GM12878 (cell line): ENCODE results near the gene EEF2K. TPM values are rescaled to one million over a fixed set of nuclear protein-coding genes. Genes with fewer than 3 reads are reported as not detected.

ENCODE experiments used
- E4F1 ChIP-seq: fragments of 450-650 bp; IDR thresholded peaks from 2 replicates; pipeline ENCODE4 v1.6.1; 2018; ENCODE audit warnings: borderline replicate concordance, mild to moderate bottlenecking; ENCODE audit not compliant: partially characterized antibody
- EZH2 ChIP-seq: IDR thresholded peaks from 2 replicates; pipeline ENCODE4 v1.6.1; 2012; ENCODE audit warnings: low read depth, mild to moderate bottlenecking, control low read depth, inconsistent platforms, low read length, borderline replicate concordance; ENCODE audit not compliant: control insufficient read depth
- HDGF ChIP-seq: fragments of 450-650 bp; IDR thresholded peaks from 2 replicates; pipeline ENCODE4 v1.6.1; 2016; ENCODE audit warnings: antibody characterized with exemption
- HSF1 ChIP-seq: fragments of 150-350 bp; IDR thresholded peaks from 2 replicates; pipeline ENCODE4 v1.6.1; 2014; ENCODE audit warnings: mild to moderate bottlenecking, low read depth, low read length
- IRF4 ChIP-seq: IDR thresholded peaks from 2 replicates; pipeline ENCODE4 v1.6.1; 2011; ENCODE audit warnings: low read depth, low read length
- JUNB ChIP-seq: IDR thresholded peaks from 2 replicates; pipeline ENCODE4 v1.6.1; 2016; ENCODE audit warnings: antibody characterized with exemption, mild to moderate bottlenecking
- KAT2A ChIP-seq: conservative IDR thresholded peaks from 2 replicates; pipeline ENCODE4 v1.6.1; 2011; ENCODE audit warnings: low read depth, low read length; ENCODE audit not compliant: control insufficient read depth
- NFYB ChIP-seq: IDR thresholded peaks from 2 replicates; pipeline ENCODE4 v1.6.1; 2011; ENCODE audit warnings: low read depth, mild to moderate bottlenecking, low read length, improper control_type of control experiment, moderate library complexity; ENCODE audit not compliant: insufficient read depth
- RB1 ChIP-seq: fragments of 450-650 bp; formaldehyde crosslinking; IDR thresholded peaks from 2 replicates; pipeline ENCODE4 v1.6.1; 2017; ENCODE audit warnings: mild to moderate bottlenecking, borderline replicate concordance
- RELA ChIP-seq: fragments of 450-650 bp; IDR thresholded peaks from 2 replicates; pipeline ENCODE4 v1.8.0; 2014; ENCODE audit warnings: borderline replicate concordance; ENCODE audit not compliant: partially characterized antibody
- SMAD5 ChIP-seq: IDR thresholded peaks from 2 replicates; pipeline ENCODE4 v1.6.1; 2016; ENCODE audit warnings: antibody characterized with exemption, low read depth
- TAF1 ChIP-seq: IDR thresholded peaks from 2 replicates; pipeline ENCODE4 v1.6.1; 2011; ENCODE audit warnings: mild to moderate bottlenecking, low read depth, low read length, borderline replicate concordance
- TBL1XR1 ChIP-seq: IDR thresholded peaks from 2 replicates; pipeline ENCODE4 v1.6.1; 2012; ENCODE audit warnings: low read depth, low read length, improper control_type of control experiment
- ZNF384 ChIP-seq: IDR thresholded peaks from 2 replicates; pipeline ENCODE4 v1.6.1; 2012; ENCODE audit warnings: low read depth, mild to moderate bottlenecking, low read length, improper control_type of control experiment, borderline replicate concordance
- ZZZ3 ChIP-seq: IDR thresholded peaks from 2 replicates; pipeline ENCODE4 v1.6.1; 2011; ENCODE audit warnings: low read depth; ENCODE audit not compliant: control insufficient read depth, insufficient read length
- polyA plus RNA-seq, 11 experiments: library from polyadenylated mRNA; depleted of rRNA in 4 of 11; unstranded in 6 of 11; stranded (reverse) in 5 of 11; fragments of >200 nt; fragmentation: Nextera tagmentation in 4 of 11; fragmentation: Illumina TruSeq in 1 of 11; extraction: Ambion mirVana in 4 of 11; extraction: Trizol in 1 of 11; gene quantifications; 1 replicate in 1 of 11; 2 replicates in 10 of 11; pipeline versions ENCODE4 v1.2.1 to v1.2.3, GENCODE V29; 2011 to 2016; ENCODE audit warnings: inconsistent platforms in 2 of 11, missing spikeins in 2 of 11, low read depth in 1 of 11
- total RNA-seq, 4 experiments: library from RNA; depleted of rRNA in 3 of 4; stranded (reverse); fragments of >200 nt in 3 of 4; fragmentation: Illumina TruSeq in 1 of 4; extraction: Trizol in 1 of 4; gene quantifications; 2 replicates each; pipeline versions ENCODE4 v1.2.1 to v1.2.3, GENCODE V29; 2013 to 2021
- TF ChIP-seq, protein P1 (sequence below): fragments of 450-650 bp; formaldehyde crosslinking; IDR thresholded peaks from 2 replicates; pipeline ENCODE4 v1.5.0; 2022; ENCODE audit warnings: mild to moderate bottlenecking, missing genetic modification characterization
- TF ChIP-seq, protein P2 (sequence below): fragments of 450-650 bp; IDR thresholded peaks from 2 replicates; pipeline ENCODE4 v1.6.1; 2017; ENCODE audit warnings: mild to moderate bottlenecking, low read depth, inconsistent platforms; ENCODE audit not compliant: poor library complexity, severe bottlenecking

Gene EEF2K
- total and polyA plus RNA-seq, 10 of the 15 experiments (the other 5 are each of a cell fraction or from before 2014, with no cell fraction given) = 2.0 to 29.6 (median 12.2) TPM

DNA sequence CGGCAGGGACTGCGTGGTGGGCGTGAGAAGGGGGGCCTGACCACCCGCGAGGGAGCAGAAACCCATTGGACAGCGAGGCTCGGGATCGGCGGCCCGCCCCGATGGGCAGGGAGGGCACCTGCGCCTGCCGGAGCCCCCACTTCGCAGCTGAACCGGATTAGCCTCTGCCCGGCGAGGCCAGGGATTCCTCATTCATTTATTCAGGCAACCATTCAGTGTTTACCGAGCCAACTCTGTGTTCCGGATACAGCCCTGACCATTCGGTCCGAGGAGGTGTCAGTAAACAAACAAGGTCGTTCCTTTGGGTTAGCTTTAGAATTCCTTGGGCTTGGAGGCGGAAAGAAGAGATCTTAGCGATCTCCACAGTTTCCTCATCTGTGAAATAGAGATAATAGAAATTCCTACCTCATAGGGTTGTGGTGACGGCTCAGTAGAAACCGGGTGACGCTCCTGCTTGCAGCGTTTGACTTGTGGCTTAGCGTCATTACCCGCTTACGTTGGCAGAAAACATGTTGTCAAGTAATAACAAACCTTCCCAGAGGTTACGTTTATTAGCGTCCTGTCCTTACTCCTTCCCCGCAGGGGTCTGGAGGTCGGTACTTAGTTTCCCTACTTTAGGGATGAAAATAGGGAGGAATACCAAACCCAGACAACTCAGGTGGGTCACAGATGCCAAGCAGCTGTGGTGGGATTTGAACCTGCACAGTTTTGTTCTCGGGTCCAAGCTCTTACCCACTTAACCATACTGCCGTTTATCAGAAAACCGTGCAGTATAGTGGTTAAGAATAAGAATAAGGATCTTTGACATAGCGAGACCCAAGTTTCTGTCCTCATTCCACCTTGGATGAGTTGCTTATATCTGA lies 92.0 kb downstream of the EEF2K start (continued):
- TF ChIP-seq, protein P1, sequence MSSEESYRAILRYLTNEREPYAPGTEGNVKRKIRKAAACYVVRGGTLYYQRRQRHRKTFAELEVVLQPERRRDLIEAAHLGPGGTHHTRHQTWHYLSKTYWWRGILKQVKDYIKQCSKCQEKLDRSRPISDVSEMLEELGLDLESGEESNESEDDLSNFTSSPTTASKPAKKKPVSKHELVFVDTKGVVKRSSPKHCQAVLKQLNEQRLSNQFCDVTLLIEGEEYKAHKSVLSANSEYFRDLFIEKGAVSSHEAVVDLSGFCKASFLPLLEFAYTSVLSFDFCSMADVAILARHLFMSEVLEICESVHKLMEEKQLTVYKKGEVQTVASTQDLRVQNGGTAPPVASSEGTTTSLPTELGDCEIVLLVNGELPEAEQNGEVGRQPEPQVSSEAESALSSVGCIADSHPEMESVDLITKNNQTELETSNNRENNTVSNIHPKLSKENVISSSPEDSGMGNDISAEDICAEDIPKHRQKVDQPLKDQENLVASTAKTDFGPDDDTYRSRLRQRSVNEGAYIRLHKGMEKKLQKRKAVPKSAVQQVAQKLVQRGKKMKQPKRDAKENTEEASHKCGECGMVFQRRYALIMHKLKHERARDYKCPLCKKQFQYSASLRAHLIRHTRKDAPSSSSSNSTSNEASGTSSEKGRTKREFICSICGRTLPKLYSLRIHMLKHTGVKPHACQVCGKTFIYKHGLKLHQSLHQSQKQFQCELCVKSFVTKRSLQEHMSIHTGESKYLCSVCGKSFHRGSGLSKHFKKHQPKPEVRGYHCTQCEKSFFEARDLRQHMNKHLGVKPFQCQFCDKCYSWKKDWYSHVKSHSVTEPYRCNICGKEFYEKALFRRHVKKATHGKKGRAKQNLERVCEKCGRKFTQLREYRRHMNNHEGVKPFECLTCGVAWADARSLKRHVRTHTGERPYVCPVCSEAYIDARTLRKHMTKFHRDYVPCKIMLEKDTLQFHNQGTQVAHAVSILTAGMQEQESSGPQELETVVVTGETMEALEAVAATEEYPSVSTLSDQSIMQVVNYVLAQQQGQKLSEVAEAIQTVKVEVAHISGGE = no peak
- TF ChIP-seq RELA = peak; percentile 79
- peak; percentile 68; the same call in 1 of the 2 replicates for TF ChIP-seq HSF1
- 0 out of 2 replicates have a peak, but pooled peaks have one; percentile 45 for TF ChIP-seq IRF4
- TF ChIP-seq KAT2A = no peak
- no peak for TF ChIP-seq HDGF
- TF ChIP-seq NFYB = no peak
- TF ChIP-seq, protein P2, sequence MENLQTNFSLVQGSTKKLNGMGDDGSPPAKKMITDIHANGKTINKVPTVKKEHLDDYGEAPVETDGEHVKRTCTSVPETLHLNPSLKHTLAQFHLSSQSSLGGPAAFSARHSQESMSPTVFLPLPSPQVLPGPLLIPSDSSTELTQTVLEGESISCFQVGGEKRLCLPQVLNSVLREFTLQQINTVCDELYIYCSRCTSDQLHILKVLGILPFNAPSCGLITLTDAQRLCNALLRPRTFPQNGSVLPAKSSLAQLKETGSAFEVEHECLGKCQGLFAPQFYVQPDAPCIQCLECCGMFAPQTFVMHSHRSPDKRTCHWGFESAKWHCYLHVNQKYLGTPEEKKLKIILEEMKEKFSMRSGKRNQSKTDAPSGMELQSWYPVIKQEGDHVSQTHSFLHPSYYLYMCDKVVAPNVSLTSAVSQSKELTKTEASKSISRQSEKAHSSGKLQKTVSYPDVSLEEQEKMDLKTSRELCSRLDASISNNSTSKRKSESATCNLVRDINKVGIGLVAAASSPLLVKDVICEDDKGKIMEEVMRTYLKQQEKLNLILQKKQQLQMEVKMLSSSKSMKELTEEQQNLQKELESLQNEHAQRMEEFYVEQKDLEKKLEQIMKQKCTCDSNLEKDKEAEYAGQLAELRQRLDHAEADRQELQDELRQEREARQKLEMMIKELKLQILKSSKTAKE = peak; percentile 93
- TF ChIP-seq TAF1 = no peak
- TF ChIP-seq SMAD5 = peak; percentile 81; the same call in 1 of the 2 replicates
- TF ChIP-seq E4F1 = peak; percentile 2
- no peak for TF ChIP-seq ZNF384
- TF ChIP-seq JUNB = no peak; the same call in 1 of the 2 replicates
- TF ChIP-seq EZH2 = no peak
- peak; percentile 30; the same call in 1 of the 2 replicates for TF ChIP-seq RB1
- TF ChIP-seq TBL1XR1 = peak; percentile 88
- no peak for TF ChIP-seq ZZZ3
